HepG2 (cell line): ENCODE data around the gene FAM163B. TPM values are rescaled to one million over a fixed set of nuclear protein-coding genes. Genes with fewer than 3 reads are reported as not detected.

Experiments
- ATAC-seq: fragments of 200-7000 bp; cut with Tn5 transposase; 3 replicates; pipeline ENCODE4 v1.9.1; 2020; ENCODE audit warnings: mild to moderate bottlenecking, moderate library complexity
- BruUV-seq: library from RNA; stranded (reverse); fragments of 400-500 nt; replicated peaks from 2 replicates; lab custom pipeline; 2021; lab: Mats Ljungman, UMichigan
- CTCF ChIA-PET: fragments of 300-600 bp; formaldehyde crosslinking; extraction: SDS; loops from one replicate; lab custom pipeline; 2021; ENCODE audit warnings: low total read pairs, inconsistent platforms, low intra/inter-chr PET ratio; lab: Yijun Ruan, JAX
- POLR2A ChIA-PET: fragments of 350-600 bp; sonication (Branson Sonifier 250); formaldehyde crosslinking; loops from one replicate; lab custom pipeline; 2020; ENCODE audit warnings: antibody characterized with exemption, inconsistent platforms; lab: Yijun Ruan, JAX
- DNase-seq: peaks from one replicate; pipeline ENCODE4 v3.0.0-alpha.2; 2015; ENCODE audit warnings: low spot score
- FAIRE-seq: peaks from 3 replicates; lab custom pipeline; 2011; peaks lifted over from hg19 to GRCh38; lab: Jason Lieb, UNC
- H2AFZ ChIP-seq: one replicate; pipeline ENCODE4 v1.6.1; 2011; ENCODE audit warnings: low read length, inconsistent platforms
- H3K27ac ChIP-seq: fragments of 300-600 bp; 3 replicates; pipeline ENCODE4 v1.8.0; 2011; ENCODE audit warnings: mixed run types, mild to moderate bottlenecking, mixed read lengths, low read length, inconsistent platforms; ENCODE audit not compliant: insufficient read depth; ENCODE audit errors: extremely low read length
- H3K27me3 ChIP-seq, 2 experiments: fragments of 200-600 bp in 1 of 2; 2 replicates in 1 of 2; 3 replicates in 1 of 2; pipeline versions ENCODE4 v1.6.0 to v1.8.0; 2011; ENCODE audit warnings: low read length in 2 of 2, mild to moderate bottlenecking in 2 of 2, moderate library complexity in 2 of 2, inconsistent platforms in 1 of 2; ENCODE audit not compliant: insufficient read depth in 2 of 2, control insufficient read depth in 1 of 2
- H3K36me3 ChIP-seq, 2 experiments: fragments of 200-600 bp in 1 of 2; replicated peaks in 1 of 2; 2 replicates in 1 of 2; 3 replicates in 1 of 2; pipeline versions ENCODE4 v1.5.1 to v1.8.0; 2011; ENCODE audit warnings: low read length in 2 of 2, inconsistent platforms in 1 of 2; ENCODE audit not compliant: insufficient read depth in 2 of 2, control insufficient read depth in 1 of 2
- H3K4me1 ChIP-seq: 2 replicates; pipeline ENCODE4 v1.5.1; 2012; ENCODE audit warnings: low read length, inconsistent platforms; ENCODE audit not compliant: insufficient read depth
- H3K4me2 ChIP-seq: 2 replicates; pipeline ENCODE4 v1.6.0; 2011; ENCODE audit warnings: low read depth, low read length, inconsistent platforms
- H3K4me3 ChIP-seq, 3 experiments: fragments of 200-600 bp in 1 of 3; sonication (generic), shearing (Covaris generic) in 1 of 3; replicated peaks in 1 of 3; 2 replicates each; pipeline ENCODE4 v1.5.1; 2011 to 2016; ENCODE audit warnings: low read length in 3 of 3, inconsistent platforms in 2 of 3, low read depth in 2 of 3, mild to moderate bottlenecking in 2 of 3, control low read depth in 1 of 3, mixed read lengths in 1 of 3; ENCODE audit not compliant: insufficient read depth in 1 of 3
- H3K79me2 ChIP-seq: one replicate; pipeline ENCODE4 v1.6.1; 2011; ENCODE audit warnings: low read length, inconsistent platforms; ENCODE audit not compliant: insufficient read depth
- H3K9ac ChIP-seq: 2 replicates; pipeline ENCODE4 v1.6.0; 2011; ENCODE audit warnings: mild to moderate bottlenecking, low read depth, low read length, inconsistent platforms; ENCODE audit not compliant: insufficient read depth
- H3K9me3 ChIP-seq: 2 replicates; pipeline ENCODE4 v1.5.1; 2012; ENCODE audit warnings: mild to moderate bottlenecking, low read length
- H4K20me1 ChIP-seq: 2 replicates; pipeline ENCODE4 v1.6.0; 2011; ENCODE audit warnings: inconsistent platforms, mild to moderate bottlenecking, low read length, moderate library complexity; ENCODE audit not compliant: insufficient read depth
- ARHGAP35 ChIP-seq: sonication (generic); formaldehyde crosslinking; IDR thresholded peaks from 2 replicates; pipeline ENCODE4 v1.9.0; 2022; ENCODE audit warnings: mild to moderate bottlenecking, inconsistent platforms, moderate library complexity, missing genetic modification reagents, borderline replicate concordance
- ATF2 ChIP-seq: sonication (generic); formaldehyde crosslinking; IDR thresholded peaks from 2 replicates; pipeline ENCODE4 v1.4.0; 2020; ENCODE audit warnings: missing genetic modification reagents
- CBFB ChIP-seq: sonication (generic); formaldehyde crosslinking; IDR thresholded peaks from 2 replicates; pipeline ENCODE4 v1.4.0; 2020; ENCODE audit warnings: missing genetic modification reagents
- HOXA3 ChIP-seq: sonication (generic); formaldehyde crosslinking; IDR thresholded peaks from 2 replicates; pipeline ENCODE4 v1.5.0; 2020; ENCODE audit warnings: missing genetic modification reagents
- NCOR1 ChIP-seq: fragments of 200-600 bp; sonication (generic); IDR thresholded peaks from 2 replicates; pipeline ENCODE4 v1.7.0; 2017; ENCODE audit warnings: antibody characterized with exemption, low read length, borderline replicate concordance
- RFX3 ChIP-seq: IDR thresholded peaks from 2 replicates; pipeline ENCODE4 v1.6.1; 2016; ENCODE audit warnings: missing biosample characterization, missing genetic modification reagents
- SCMH1 ChIP-seq: sonication (generic); formaldehyde crosslinking; IDR thresholded peaks from 2 replicates; pipeline ENCODE4 v1.9.0; 2021; ENCODE audit warnings: missing genetic modification reagents, mild to moderate bottlenecking, borderline replicate concordance
- ZC3H4 ChIP-seq: sonication (generic); formaldehyde crosslinking; IDR thresholded peaks from 2 replicates; pipeline ENCODE4 v1.4.0; 2020; ENCODE audit warnings: missing genetic modification reagents, borderline replicate concordance
- ZNF12 ChIP-seq: sonication (generic); formaldehyde crosslinking; IDR thresholded peaks from 2 replicates; pipeline ENCODE4 v1.5.0; 2020; ENCODE audit warnings: missing genetic modification reagents
- ZNF264 ChIP-seq: sonication (generic); formaldehyde crosslinking; IDR thresholded peaks from 2 replicates; pipeline ENCODE4 v1.4.0; 2020; ENCODE audit warnings: missing genetic modification reagents
- ZNF709 ChIP-seq: sonication (generic); formaldehyde crosslinking; IDR thresholded peaks from 2 replicates; pipeline ENCODE4 v1.5.0; 2020; ENCODE audit warnings: mild to moderate bottlenecking, missing genetic modification reagents
- ZUFSP ChIP-seq: sonication (generic); formaldehyde crosslinking; IDR thresholded peaks from 2 replicates; pipeline ENCODE4 v1.9.0; 2021; ENCODE audit warnings: missing genetic modification reagents, mild to moderate bottlenecking, borderline replicate concordance
- WGBS: methylation state at CpG from one replicate; pipeline ENCODE4 v1.1.6; 2017; ENCODE audit warnings: low lambda C conversion rate; 5-methylcytosine and 5-hydroxymethylcytosine counted together
- in situ Hi-C: cut with HindIII; loops from 2 replicates; pipeline ENCODE4 v1.10.0; 2017; ENCODE audit warnings: low pct_unique_long_range_greater_than_20kb; ENCODE audit not compliant: extremely low pct_ligation_motif_present
- intact Hi-C: fragments of 100-400 bp; cut with micrococcal nuclease; formaldehyde crosslinking; loops from one replicate; pipeline ENCODE4 v1.10.0; 2022; ENCODE audit not compliant: unreplicated experiment
- polyA plus RNA-seq, 8 experiments: library from polyadenylated mRNA; depleted of rRNA in 3 of 8; stranded (reverse) in 7 of 8; unstranded in 1 of 8; fragments of >200 nt; fragmentation: Illumina TruSeq in 4 of 8; extraction: Trizol in 4 of 8; gene quantifications; 2 replicates each; pipeline versions ENCODE4 v1.2.1 to v1.2.3, GENCODE V29; 2011 to 2016; ENCODE audit warnings: low read depth in 4 of 8, missing spikeins in 1 of 8, mixed read lengths in 1 of 8; ENCODE audit not compliant: insufficient read depth in 1 of 8
- total RNA-seq, 5 experiments: library from RNA; depleted of rRNA; stranded (reverse); fragments of >200 nt; fragmentation: Illumina TruSeq; extraction: Trizol; gene quantifications; 2 replicates each; pipeline ENCODE4 v1.2.3, GENCODE V29; 2016; ENCODE audit warnings: low read depth in 1 of 5
- TF ChIP-seq, protein P1 (sequence below): sonication (generic); formaldehyde crosslinking; IDR thresholded peaks from 2 replicates; pipeline ENCODE4 v1.4.0; 2020; ENCODE audit warnings: missing genetic modification reagents

Gene FAM163B
- total and polyA plus RNA-seq, 2 of the 13 experiments (the other 11 are each of a cell fraction or from before 2014, with no cell fraction given) = not detected

- in situ Hi-C loops = no loop called here
- Histone ChIP-seq H2AFZ (no peak overlapping the region), H3K9ac (no peak overlapping the region), H3K79me2 (no peaks in the 10 kb centered on the region), H3K4me1 (no peaks in the 10 kb centered on the region), H4K20me1 (0 out of 2 replicates have a peak, but pooled peaks cover 7% of the 10 kb centered on the region), H3K27me3 (peaks cover 8 to 20% of the 10 kb centered on the region in 2 experiments; a peak in 4 of 5 replicates), H3K4me3 (no peak overlapping the region), H3K9me3 (peaks cover 21% of the 10 kb centered on the region), H3K27ac (no peak overlapping the region), H3K4me2 (no peak overlapping the region), H3K36me3 (no peaks in the 10 kb centered on the region)
- ATAC-seq (no peak), DNase-seq (no peak), FAIRE-seq (no peak)
- no peak for TF ChIP-seq ZNF709
- TF ChIP-seq ZUFSP (CRISPR knock-in tag) = no peak
- TF ChIP-seq, protein P1, sequence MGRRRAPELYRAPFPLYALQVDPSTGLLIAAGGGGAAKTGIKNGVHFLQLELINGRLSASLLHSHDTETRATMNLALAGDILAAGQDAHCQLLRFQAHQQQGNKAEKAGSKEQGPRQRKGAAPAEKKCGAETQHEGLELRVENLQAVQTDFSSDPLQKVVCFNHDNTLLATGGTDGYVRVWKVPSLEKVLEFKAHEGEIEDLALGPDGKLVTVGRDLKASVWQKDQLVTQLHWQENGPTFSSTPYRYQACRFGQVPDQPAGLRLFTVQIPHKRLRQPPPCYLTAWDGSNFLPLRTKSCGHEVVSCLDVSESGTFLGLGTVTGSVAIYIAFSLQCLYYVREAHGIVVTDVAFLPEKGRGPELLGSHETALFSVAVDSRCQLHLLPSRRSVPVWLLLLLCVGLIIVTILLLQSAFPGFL (CRISPR knock-in tag) = no peak
- no peak for TF ChIP-seq ARHGAP35 (CRISPR knock-in tag)
- TF ChIP-seq SCMH1 = no peak
- no peak for TF ChIP-seq ZC3H4
- TF ChIP-seq CBFB = no peak
- TF ChIP-seq HOXA3 (CRISPR knock-in tag) = no peak
- TF ChIP-seq ZNF12 (CRISPR knock-in tag) = no peak
- no peak for TF ChIP-seq ZNF264 (CRISPR knock-in tag)
- no peak for TF ChIP-seq ATF2 (CRISPR knock-in tag)
- no peak for TF ChIP-seq RFX3 (CRISPR knock-in tag)
- TF ChIP-seq NCOR1 = no peak
- ChIA-PET POLR2A (no interaction called here), CTCF (no interaction called here)
- BruUV-seq = no TSS peak
- intact Hi-C loops = no loop called here
- 9% methylated on average over 7 of the region's 7 CpGs for WGBS
These were observed 8.4 kb downstream of the FAM163B start for GRCh38 chr9:133600739-133601138.
